Mesenchymal stem cell (in vitro differentiated cells and primary cell): ENCODE measurements around the gene STRN3.

Experiments used
- DNase-seq: peaks from one replicate; pipeline ENCODE4 v3.0.0-alpha.2; 2013
- H2AFZ ChIP-seq: one replicate; pipeline ENCODE4 v1.6.1; 2013; ENCODE audit warnings: low read depth, mild to moderate bottlenecking, control low read depth, inconsistent platforms, low read length, moderate library complexity
- H2AK5ac ChIP-seq: 2 replicates; pipeline ENCODE4 v1.6.1; 2013; ENCODE audit warnings: low read length, moderate library complexity, mild to moderate bottlenecking, inconsistent platforms; ENCODE audit not compliant: severe bottlenecking
- H2BK120ac ChIP-seq: one replicate; pipeline ENCODE4 v1.6.1; 2013; ENCODE audit warnings: low read depth, mild to moderate bottlenecking, inconsistent platforms, low read length, moderate library complexity
- H2BK12ac ChIP-seq, 2 experiments: one replicate each; pipeline ENCODE4 v1.6.1; 2013; ENCODE audit warnings: inconsistent platforms in 2 of 2, low read length in 2 of 2, mild to moderate bottlenecking in 2 of 2, moderate library complexity in 2 of 2, control low read depth in 1 of 2
- H2BK15ac ChIP-seq: one replicate; pipeline ENCODE4 v1.6.1; 2013; ENCODE audit warnings: mild to moderate bottlenecking, low read depth, inconsistent platforms; ENCODE audit not compliant: poor library complexity, severe bottlenecking
- H2BK5ac ChIP-seq: 2 replicates; pipeline ENCODE4 v1.6.1; 2013; ENCODE audit warnings: low read depth, mild to moderate bottlenecking, low read length, control low read depth, inconsistent platforms; ENCODE audit not compliant: poor library complexity, severe bottlenecking
- H3K14ac ChIP-seq, 2 experiments: one replicate each; pipeline ENCODE4 v1.6.1; 2013; ENCODE audit warnings: inconsistent platforms in 2 of 2, low read length in 2 of 2, control low read depth in 1 of 2, mild to moderate bottlenecking in 1 of 2, moderate library complexity in 1 of 2
- H3K18ac ChIP-seq, 2 experiments: one replicate each; pipeline ENCODE4 v1.6.1; 2013; ENCODE audit warnings: inconsistent platforms in 2 of 2, low read length in 2 of 2, control low read depth in 1 of 2, low read depth in 1 of 2, mild to moderate bottlenecking in 1 of 2
- H3K23ac ChIP-seq, 2 experiments: one replicate each; pipeline ENCODE4 v1.6.1; 2013; ENCODE audit warnings: inconsistent platforms in 2 of 2, low read length in 2 of 2, mild to moderate bottlenecking in 2 of 2, moderate library complexity in 2 of 2, control low read depth in 1 of 2
- H3K27ac ChIP-seq: 2 replicates; pipeline ENCODE4 v1.5.1; 2013; ENCODE audit warnings: mild to moderate bottlenecking, moderate library complexity, low read length, control low read depth, inconsistent platforms; ENCODE audit not compliant: poor library complexity, severe bottlenecking
- H3K27me3 ChIP-seq, 2 experiments: 2 replicates each; pipeline versions ENCODE4 v1.6.1 to v1.7.0; 2013; ENCODE audit warnings: low read length in 2 of 2, mild to moderate bottlenecking in 2 of 2, moderate library complexity in 2 of 2, control low read depth in 1 of 2, inconsistent platforms in 1 of 2; ENCODE audit not compliant: control insufficient read depth in 1 of 2, insufficient read depth in 1 of 2
- H3K36me3 ChIP-seq, 2 experiments: 2 replicates each; pipeline versions ENCODE4 v1.6.1 to v1.7.0; 2013; ENCODE audit warnings: low read length in 2 of 2, control low read depth in 1 of 2, inconsistent platforms in 1 of 2, low read depth in 1 of 2, mild to moderate bottlenecking in 1 of 2; ENCODE audit not compliant: insufficient read depth in 2 of 2, control insufficient read depth in 1 of 2
- H3K4ac ChIP-seq, 2 experiments: one replicate each; pipeline ENCODE4 v1.6.1; 2013; ENCODE audit warnings: inconsistent platforms in 2 of 2, low read length in 2 of 2, mild to moderate bottlenecking in 2 of 2, moderate library complexity in 2 of 2, control low read depth in 1 of 2, low read depth in 1 of 2
- H3K4me1 ChIP-seq: 2 replicates; pipeline ENCODE4 v1.6.1; 2013; ENCODE audit warnings: low read depth, low read length, control low read depth; ENCODE audit not compliant: control insufficient read depth, insufficient read depth
- H3K4me2 ChIP-seq: 2 replicates; pipeline ENCODE4 v1.6.1; 2013; ENCODE audit warnings: low read length, mild to moderate bottlenecking, inconsistent platforms; ENCODE audit not compliant: poor library complexity, severe bottlenecking
- H3K4me3 ChIP-seq, 2 experiments: 2 replicates each; pipeline versions ENCODE4 v1.5.1 to v1.7.0; 2013; ENCODE audit warnings: low read length in 2 of 2, mild to moderate bottlenecking in 2 of 2, control low read depth in 1 of 2, low read depth in 1 of 2; ENCODE audit not compliant: insufficient read depth in 1 of 2
- H3K79me1 ChIP-seq: replicated peaks from 2 replicates; pipeline ENCODE4 v1.6.1; 2013; ENCODE audit warnings: mild to moderate bottlenecking, control low read depth, low read length, inconsistent platforms; ENCODE audit not compliant: poor library complexity, severe bottlenecking
- H3K9ac ChIP-seq: 2 replicates; pipeline ENCODE4 v1.7.0; 2013; ENCODE audit warnings: mild to moderate bottlenecking, low read length, moderate library complexity
- H3K9me3 ChIP-seq: 2 replicates; pipeline ENCODE4 v1.7.0; 2013; ENCODE audit warnings: mild to moderate bottlenecking, low read length; ENCODE audit not compliant: control insufficient read depth
- H4K8ac ChIP-seq: one replicate; pipeline ENCODE4 v1.6.1; 2013; ENCODE audit warnings: inconsistent platforms, mild to moderate bottlenecking, low read length, moderate library complexity
- H4K91ac ChIP-seq: one replicate; pipeline ENCODE4 v1.6.1; 2013; ENCODE audit warnings: mild to moderate bottlenecking, low read length, inconsistent platforms
- WGBS: methylation state at CpG from one replicate; pipeline ENCODE4 v1.1.7; 2013; ENCODE audit warnings: mixed read lengths; 5-methylcytosine and 5-hydroxymethylcytosine counted together

The STRN3 gene

GRCh38 chr14:31001339-31001658 lies 24.9 kb downstream of the STRN3 start:
- H3K4ac ChIP-seq = no peak overlapping the region
- no peak overlapping the region for H3K9ac ChIP-seq
- no peak overlapping the region for H3K14ac ChIP-seq
- no peak overlapping the region for H2BK15ac ChIP-seq
- peaks cover 5% of the 10 kb centered on the region for H3K79me1 ChIP-seq
- H2BK12ac ChIP-seq = no peak overlapping the region
- no peak overlapping the region for H2AK5ac ChIP-seq
- DNase-seq = no peak
- peaks cover 5% of the 10 kb centered on the region for H3K4me1 ChIP-seq
- no peak overlapping the region for H3K18ac ChIP-seq
- H3K23ac ChIP-seq = no peak overlapping the region
- H4K91ac ChIP-seq = no peak overlapping the region
- 92% methylated on average over 6 of the region's 6 CpGs for WGBS
- H2BK120ac ChIP-seq = no peak overlapping the region
- H3K27me3 ChIP-seq = no peaks in the 10 kb centered on the region
- H2AFZ ChIP-seq = no peak overlapping the region
- H2BK5ac ChIP-seq = no peak overlapping the region
- H3K4me2 ChIP-seq = no peak overlapping the region
- H3K4me3 ChIP-seq = no peak overlapping the region
- no peak overlapping the region for H3K27ac ChIP-seq
- H4K8ac ChIP-seq = no peak overlapping the region
- H3K9me3 ChIP-seq = peaks cover 11% of the 10 kb centered on the region
- peaks cover 17 to 43% of the 10 kb centered on the region in 2 experiments for H3K36me3 ChIP-seq

DNA sequence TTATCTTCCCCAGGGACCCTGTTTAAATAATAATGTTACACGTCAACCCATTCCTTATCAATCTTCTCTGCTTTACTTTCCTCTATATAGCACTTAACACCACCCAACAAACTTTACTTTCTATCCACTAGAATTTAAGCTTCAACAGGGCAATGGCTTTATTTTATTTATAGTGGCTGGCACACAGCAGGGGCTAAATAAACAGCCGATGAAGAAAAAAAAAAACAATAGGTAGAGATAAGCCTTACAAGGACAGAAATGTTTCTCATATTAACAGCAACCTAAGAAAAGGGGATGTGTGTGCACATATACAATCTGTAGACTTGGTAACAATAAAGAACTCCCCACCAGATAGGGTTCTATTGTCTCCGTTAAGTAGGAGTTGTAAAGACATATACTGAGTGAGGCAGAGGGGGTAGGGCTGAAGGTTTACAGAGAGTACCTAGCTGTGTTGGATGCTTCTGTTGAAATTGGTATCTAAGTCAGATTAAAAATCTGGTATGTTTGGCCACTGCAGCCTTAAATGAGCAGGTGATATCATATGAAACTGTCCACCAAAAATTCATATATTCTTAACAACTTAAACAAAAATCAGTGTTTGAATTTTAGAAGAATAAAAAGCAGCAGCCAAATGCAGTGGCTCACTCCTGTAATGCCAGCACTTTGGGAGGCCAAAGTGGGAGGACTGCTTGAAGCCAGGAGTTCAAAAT lies 25.4 kb downstream of the STRN3 start:
- peaks cover 3% of the 10 kb centered on the region for H3K4me1 ChIP-seq
- no peak overlapping the region for H2BK120ac ChIP-seq
- peaks cover 5% of the 10 kb centered on the region for H3K79me1 ChIP-seq
- no peak overlapping the region for H3K9ac ChIP-seq
- H2BK12ac ChIP-seq = no peak overlapping the region
- no peak overlapping the region for H4K8ac ChIP-seq
- peaks cover 11% of the 10 kb centered on the region for H3K9me3 ChIP-seq
- H2BK15ac ChIP-seq = no peak overlapping the region
- no peak overlapping the region for H3K18ac ChIP-seq
- DNase-seq = no peak
- H4K91ac ChIP-seq = no peak overlapping the region
- peaks cover 16 to 39% of the 10 kb centered on the region in 2 experiments for H3K36me3 ChIP-seq
- H3K27me3 ChIP-seq = no peaks in the 10 kb centered on the region
- no peak overlapping the region for H2BK5ac ChIP-seq
- no peak overlapping the region for H3K27ac ChIP-seq
- no peak overlapping the region for H3K23ac ChIP-seq
- no peak overlapping the region for H3K4ac ChIP-seq
- 95% methylated on average over 2 of the region's 3 CpGs for WGBS
- no peak overlapping the region for H3K4me3 ChIP-seq
- H3K14ac ChIP-seq = no peak overlapping the region
- no peak overlapping the region for H2AK5ac ChIP-seq
- H2AFZ ChIP-seq = no peak overlapping the region
- H3K4me2 ChIP-seq = no peak overlapping the region

GRCh38 chr14:30999038-30999773 lies 27.0 kb downstream of the STRN3 start:
- Histone ChIP-seq H2BK15ac (no peak overlapping the region), H3K27me3 (no peaks in the 10 kb centered on the region), H3K14ac (no peak overlapping the region), H3K18ac (no peak overlapping the region), H2AFZ (no peak overlapping the region), H3K4me2 (no peak overlapping the region), H3K23ac (no peak overlapping the region), H3K9me3 (peaks cover 11% of the 10 kb centered on the region), H2BK120ac (no peak overlapping the region), H3K9ac (no peak overlapping the region), H3K4me1 (no peaks in the 10 kb centered on the region), H3K4ac (no peak overlapping the region), H2BK5ac (no peak overlapping the region), H4K91ac (no peak overlapping the region), H3K79me1 (peaks cover 3% of the 10 kb centered on the region), H2BK12ac (no peak overlapping the region), H3K4me3 (no peak overlapping the region), H2AK5ac (no peak overlapping the region), H4K8ac (no peak overlapping the region), H3K36me3 (peaks cover 11 to 29% of the 10 kb centered on the region in 2 experiments), H3K27ac (no peak overlapping the region)
- WGBS = 100% methylated on average over 1 of the region's 6 CpGs
- DNase-seq = no peak

- Histone ChIP-seq H3K18ac (no peak overlapping the region), H3K9me3 (peaks cover 11% of the 10 kb centered on the region), H3K36me3 (peaks cover 7 to 25% of the 10 kb centered on the region in 2 experiments), H4K91ac (no peak overlapping the region), H3K14ac (no peak overlapping the region), H2BK5ac (no peak overlapping the region), H3K4me1 (no peaks in the 10 kb centered on the region), H2BK15ac (no peak overlapping the region), H2AK5ac (no peak overlapping the region), H3K27me3 (no peaks in the 10 kb centered on the region), H3K79me1 (no peaks in the 10 kb centered on the region), H3K9ac (no peak overlapping the region), H4K8ac (no peak overlapping the region), H3K27ac (no peak overlapping the region), H3K4ac (no peak overlapping the region), H3K23ac (no peak overlapping the region), H3K4me2 (no peak overlapping the region), H2BK120ac (no peak overlapping the region), H3K4me3 (no peak overlapping the region), H2BK12ac (no peak overlapping the region), H2AFZ (no peak overlapping the region)
- no peak for DNase-seq
- WGBS = 93% methylated on average over 1 of the region's 1 CpG
Observed at GRCh38 chr14:30998100-30998706, 28.0 kb downstream of the STRN3 start.
